Fibroblast of villous mesenchyme (primary cell): ENCODE data around the gene TCF12. TPM values are rescaled to one million over a fixed set of nuclear protein-coding genes. Genes with fewer than 3 reads are reported as not detected.

Experiments
- DNase-seq: peaks from one replicate; pipeline ENCODE4 v3.0.0-alpha.2; 2010; ENCODE audit warnings: low read depth
- H3K4me3 ChIP-seq: 2 replicates; pipeline ENCODE4 v1.5.1; 2011; ENCODE audit warnings: low read depth, mild to moderate bottlenecking, low read length
- CTCF ChIP-seq: IDR thresholded peaks from 2 replicates; pipeline ENCODE4 v1.5.1; 2012; ENCODE audit warnings: low read depth, mild to moderate bottlenecking, low read length; ENCODE audit not compliant: insufficient read depth
- total RNA-seq: library from RNA; depleted of rRNA; stranded (reverse); fragments of >200 nt; gene quantifications from 2 replicates; pipeline ENCODE4 v1.2.3, GENCODE V29; 2012

TCF12 gene
- total RNA-seq, 1 donor, result 110 TPM

- no peak overlapping the region for H3K4me3 ChIP-seq
- no peak for DNase-seq
- peak; percentile 34 for TF ChIP-seq CTCF
These were observed 192.6 kb downstream of the TCF12 start for GRCh38 chr15:57111002-57111401.

DNA sequence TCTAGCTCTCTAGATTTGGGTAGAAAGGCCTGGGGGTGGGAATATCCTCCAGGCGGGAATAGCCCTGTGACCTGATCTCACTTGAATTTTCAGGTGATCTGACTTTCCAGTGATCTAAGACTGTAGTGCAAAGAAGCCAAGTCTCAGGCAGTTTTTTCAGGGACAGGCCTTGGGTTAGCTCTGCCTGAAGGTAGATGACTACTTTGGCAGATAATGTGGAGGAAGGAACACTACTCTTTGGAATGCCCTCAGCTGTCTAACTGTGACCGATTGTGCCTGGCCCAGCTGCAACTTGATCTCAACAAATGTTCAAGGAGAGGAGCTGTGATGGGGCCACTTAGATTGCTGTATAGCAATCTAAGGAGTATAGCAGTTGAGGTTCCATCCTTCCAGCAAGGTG, 193.7 kb downstream of the TCF12 start:
- DNase-seq, result no peak
- TF ChIP-seq CTCF, result no peak

DNA sequence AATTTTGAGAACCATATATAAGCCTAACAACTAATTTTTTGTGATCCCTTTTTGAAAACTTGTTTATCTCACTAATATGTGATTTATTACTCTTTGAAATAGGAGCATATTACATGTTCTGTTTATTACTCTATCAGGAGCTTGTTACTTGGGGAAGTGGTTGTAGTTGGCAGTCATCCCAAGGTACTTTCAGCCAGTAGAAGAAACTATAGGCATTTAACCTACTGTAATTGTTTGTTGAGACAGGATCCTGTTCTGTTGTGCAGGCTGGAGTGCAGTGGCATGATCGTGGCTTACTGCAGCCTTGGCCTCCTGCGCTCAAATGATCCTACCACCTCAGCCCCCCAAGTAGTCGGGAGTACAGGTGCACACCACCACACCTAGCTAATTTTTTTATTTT, 195.6 kb downstream of the TCF12 start:
- no peak for TF ChIP-seq CTCF
- no peak overlapping the region for H3K4me3 ChIP-seq
- DNase-seq, result peak; percentile 42

More for the DNA sequence above, 193.7 kb downstream of the TCF12 start:
- H3K4me3 ChIP-seq, result no peak overlapping the region

DNA sequence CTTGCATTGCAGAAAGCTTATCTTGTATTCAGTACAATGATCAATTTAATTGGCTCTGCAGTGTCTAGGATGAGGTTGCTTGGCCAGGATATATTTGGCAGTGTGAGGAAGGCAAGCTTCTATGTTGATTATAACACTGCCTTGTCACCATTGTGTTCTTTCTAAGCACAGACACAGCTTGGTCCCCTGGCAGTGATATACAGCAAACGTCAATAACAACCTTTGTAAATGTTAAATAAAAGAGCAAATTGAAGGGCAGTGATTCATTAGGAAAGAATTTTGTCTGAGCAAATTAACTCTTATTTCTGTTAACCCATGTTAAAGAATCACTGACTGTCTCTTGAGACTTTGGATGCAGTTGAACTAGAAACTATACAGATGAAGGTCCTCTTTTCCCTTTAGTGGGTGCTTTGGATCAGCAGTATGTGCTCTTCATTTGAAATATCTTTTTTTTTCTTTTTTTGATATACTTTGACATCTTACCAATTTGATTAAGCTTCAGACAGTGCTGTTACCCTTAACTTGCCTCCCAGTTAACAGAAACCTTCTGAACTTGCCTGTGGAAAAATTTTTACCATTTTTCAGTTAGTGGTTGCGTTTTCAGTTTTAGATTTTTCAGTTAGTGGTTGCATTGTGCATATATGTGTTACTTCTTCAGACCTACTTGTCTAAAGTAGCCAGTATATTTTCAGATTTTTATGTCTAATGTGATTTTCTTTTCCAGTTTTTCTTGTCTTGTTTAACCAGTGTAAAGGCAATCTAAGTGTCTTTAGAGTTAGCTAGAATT, 199.8 kb downstream of the TCF12 start:
- TF ChIP-seq CTCF, result no peak
- H3K4me3 ChIP-seq, result no peak overlapping the region
- DNase-seq, result no peak

DNA sequence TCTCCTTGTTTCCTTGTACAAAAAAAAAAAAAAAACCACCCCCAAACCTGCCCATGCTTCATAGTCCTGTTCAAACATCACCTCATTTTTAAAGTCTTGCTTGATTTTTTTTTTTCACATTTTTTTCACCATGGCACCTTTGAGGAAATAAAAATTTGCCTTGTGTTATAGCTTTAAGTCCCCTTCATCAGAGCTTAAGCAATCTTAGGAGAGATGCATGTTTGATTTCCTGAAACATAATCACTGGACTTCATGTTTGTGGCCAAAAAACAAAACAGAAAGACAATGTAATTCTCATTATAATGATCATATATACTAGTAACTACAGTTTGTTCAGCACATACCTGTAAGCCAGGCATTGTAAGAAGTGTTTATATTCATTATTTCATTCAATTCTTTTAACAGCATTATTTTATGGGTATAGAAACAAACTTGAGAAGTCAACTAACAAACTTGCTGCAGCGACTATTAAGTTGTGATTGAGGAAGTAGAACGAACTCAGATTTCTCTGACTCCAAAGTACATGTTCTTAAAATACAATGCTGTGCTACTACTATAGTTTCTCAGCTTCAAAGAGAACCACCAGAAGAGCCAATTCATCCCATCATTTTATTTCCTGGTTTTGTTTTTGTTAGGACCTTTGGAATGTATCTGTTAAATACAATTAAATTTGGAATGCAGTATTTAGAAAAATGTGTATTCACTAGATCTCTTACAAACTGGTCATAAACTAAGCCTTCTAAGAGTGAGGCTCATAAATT, 203.8 kb downstream of the TCF12 start:
- H3K4me3 ChIP-seq, result no peak overlapping the region
- TF ChIP-seq CTCF, result no peak
- DNase-seq, result peak; percentile 22

DNA sequence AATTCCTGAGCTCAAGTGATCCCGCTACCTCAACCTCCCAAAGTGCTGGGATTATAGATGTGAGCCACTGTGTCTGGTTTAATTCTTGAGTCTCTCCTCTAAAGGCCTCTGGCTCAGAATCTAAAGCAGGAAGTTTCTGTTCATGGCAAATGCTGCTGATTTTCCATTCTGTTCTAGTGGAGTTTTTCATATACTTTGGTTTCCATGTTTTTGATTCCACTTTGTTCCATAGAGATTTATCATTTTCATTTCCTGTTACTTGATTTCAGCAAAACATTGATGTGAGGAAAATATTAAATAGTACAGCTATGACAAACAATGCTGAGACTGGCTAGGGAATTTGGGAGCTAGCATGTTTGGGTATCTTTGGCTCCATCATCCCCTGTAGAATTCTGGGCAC, 205.6 kb downstream of the TCF12 start:
- H3K4me3 ChIP-seq, result no peak overlapping the region
- TF ChIP-seq CTCF, result no peak
- DNase-seq, result no peak

GRCh38 chr15:57129064-57129463, 210.6 kb downstream of the TCF12 start:
- H3K4me3 ChIP-seq, result no peak overlapping the region
- no peak for DNase-seq
- no peak for TF ChIP-seq CTCF
